GM10248 (cell line): ENCODE measurements around the gene ASB3.

Source experiments
- CTCF ChIA-PET: fragments of 300-600 bp; sonication (Branson Sonifier 250); formaldehyde crosslinking; extraction: SDS; loops from one replicate; lab custom pipeline; 2021; ENCODE audit warnings: antibody characterized with exemption; lab: Yijun Ruan, JAX
- POLR2A ChIA-PET: fragments of 350-650 bp; sonication (Branson Sonifier 250); formaldehyde crosslinking; extraction: SDS; loops from one replicate; lab custom pipeline; 2020; ENCODE audit warnings: antibody characterized with exemption; lab: Yijun Ruan, JAX
- DNase-seq: peaks from one replicate; pipeline ENCODE4 v3.0.0; 2012; ENCODE audit errors: extremely low spot score
- TF ChIP-seq, protein P1 (sequence below): IDR thresholded peaks from 2 replicates; pipeline ENCODE4 v1.5.1; 2012; ENCODE audit warnings: mild to moderate bottlenecking, low read depth; ENCODE audit errors: extremely low read depth, missing control alignments, control extremely low read depth

The ASB3 gene

GRCh38 chr2:53636109-53636508, 150.6 kb downstream of the ASB3 start:
- ChIA-PET POLR2A (no interaction called here), CTCF (no interaction called here)
- DNase-seq: no peak

GRCh38 chr2:53635694-53636093, 151.1 kb downstream of the ASB3 start:
- ChIA-PET CTCF (no interaction called here), POLR2A (no interaction called here)
- TF ChIP-seq, protein P1, sequence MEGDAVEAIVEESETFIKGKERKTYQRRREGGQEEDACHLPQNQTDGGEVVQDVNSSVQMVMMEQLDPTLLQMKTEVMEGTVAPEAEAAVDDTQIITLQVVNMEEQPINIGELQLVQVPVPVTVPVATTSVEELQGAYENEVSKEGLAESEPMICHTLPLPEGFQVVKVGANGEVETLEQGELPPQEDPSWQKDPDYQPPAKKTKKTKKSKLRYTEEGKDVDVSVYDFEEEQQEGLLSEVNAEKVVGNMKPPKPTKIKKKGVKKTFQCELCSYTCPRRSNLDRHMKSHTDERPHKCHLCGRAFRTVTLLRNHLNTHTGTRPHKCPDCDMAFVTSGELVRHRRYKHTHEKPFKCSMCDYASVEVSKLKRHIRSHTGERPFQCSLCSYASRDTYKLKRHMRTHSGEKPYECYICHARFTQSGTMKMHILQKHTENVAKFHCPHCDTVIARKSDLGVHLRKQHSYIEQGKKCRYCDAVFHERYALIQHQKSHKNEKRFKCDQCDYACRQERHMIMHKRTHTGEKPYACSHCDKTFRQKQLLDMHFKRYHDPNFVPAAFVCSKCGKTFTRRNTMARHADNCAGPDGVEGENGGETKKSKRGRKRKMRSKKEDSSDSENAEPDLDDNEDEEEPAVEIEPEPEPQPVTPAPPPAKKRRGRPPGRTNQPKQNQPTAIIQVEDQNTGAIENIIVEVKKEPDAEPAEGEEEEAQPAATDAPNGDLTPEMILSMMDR: no peak
- DNase-seq: no peak

More at GRCh38 chr2:53636109-53636508, 150.6 kb downstream of the ASB3 start:
- TF ChIP-seq, protein P1: no peak

DNA sequence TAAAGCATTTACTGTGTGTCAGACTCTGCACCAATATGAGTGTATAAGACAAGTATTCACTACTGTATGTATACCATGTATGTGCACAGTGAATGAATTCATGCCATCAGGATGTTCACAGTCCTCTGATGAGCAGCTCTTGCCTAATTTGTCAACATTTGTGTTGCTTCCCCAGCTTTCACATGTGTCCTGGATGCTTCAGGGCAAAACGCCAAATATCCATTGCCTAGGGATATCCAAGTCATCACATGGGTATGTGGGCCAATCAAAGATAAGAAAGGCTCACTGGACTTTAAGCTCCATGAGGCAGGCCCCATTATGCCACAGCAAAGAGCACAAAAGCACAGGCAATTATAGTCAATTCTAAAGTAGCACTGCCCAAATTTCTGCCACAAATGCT, 153.3 kb downstream of the ASB3 start:
- TF ChIP-seq, protein P1: no peak
- ChIA-PET POLR2A (no interaction called here), CTCF (no interaction called here)
- DNase-seq: no peak

DNA sequence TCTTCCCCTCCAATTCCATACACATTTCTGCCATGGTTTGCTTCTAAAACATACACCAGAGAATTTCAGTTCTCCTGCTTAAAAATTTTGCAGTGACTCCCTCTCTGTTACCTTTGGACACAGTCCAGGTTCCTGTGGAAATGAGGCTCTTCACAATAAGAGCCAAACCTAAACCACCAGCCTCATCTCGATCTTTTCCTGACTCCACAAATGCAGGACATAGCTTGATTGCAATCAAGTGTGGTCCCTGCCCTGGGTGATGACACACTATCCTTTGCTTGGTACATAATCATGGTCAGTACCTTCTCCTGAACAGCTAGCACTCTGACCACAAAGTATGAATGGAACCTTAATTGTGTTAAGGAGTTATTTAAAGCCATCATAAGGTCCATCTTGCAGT, 154.0 kb downstream of the ASB3 start:
- no peak for DNase-seq
- TF ChIP-seq, protein P1: no peak
- ChIA-PET POLR2A (no interaction called here), CTCF (interaction anchor here (2.1 to 2.3 kb wide), 2 partner anchors 10 kb away, joined by 8 to 9 read pairs; no protein-coding TSS in a partner anchor)

DNA sequence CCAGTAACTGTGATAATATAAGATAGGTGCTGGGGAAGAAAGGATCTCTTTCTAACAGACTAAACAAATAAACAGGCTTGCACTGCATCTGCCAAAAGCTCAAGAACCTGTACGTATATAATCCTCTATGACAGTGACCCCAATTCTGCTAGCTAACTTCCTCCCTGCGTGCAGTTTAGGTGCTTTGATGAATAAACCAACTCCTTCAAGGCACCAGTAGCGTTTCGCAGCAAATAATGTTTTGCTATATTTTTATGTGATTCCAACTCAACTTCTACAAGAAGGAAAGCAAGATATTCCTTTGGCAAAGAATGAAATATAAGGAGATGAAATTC, 154.7 kb downstream of the ASB3 start:
- TF ChIP-seq, protein P1: no peak
- no peak for DNase-seq
- ChIA-PET CTCF (interaction anchor here (0.8 to 2.3 kb wide), 3 partner anchors 9 to 57 kb away, joined by 3 to 9 read pairs (median 8); no protein-coding TSS in a partner anchor), POLR2A (no interaction called here)

DNA sequence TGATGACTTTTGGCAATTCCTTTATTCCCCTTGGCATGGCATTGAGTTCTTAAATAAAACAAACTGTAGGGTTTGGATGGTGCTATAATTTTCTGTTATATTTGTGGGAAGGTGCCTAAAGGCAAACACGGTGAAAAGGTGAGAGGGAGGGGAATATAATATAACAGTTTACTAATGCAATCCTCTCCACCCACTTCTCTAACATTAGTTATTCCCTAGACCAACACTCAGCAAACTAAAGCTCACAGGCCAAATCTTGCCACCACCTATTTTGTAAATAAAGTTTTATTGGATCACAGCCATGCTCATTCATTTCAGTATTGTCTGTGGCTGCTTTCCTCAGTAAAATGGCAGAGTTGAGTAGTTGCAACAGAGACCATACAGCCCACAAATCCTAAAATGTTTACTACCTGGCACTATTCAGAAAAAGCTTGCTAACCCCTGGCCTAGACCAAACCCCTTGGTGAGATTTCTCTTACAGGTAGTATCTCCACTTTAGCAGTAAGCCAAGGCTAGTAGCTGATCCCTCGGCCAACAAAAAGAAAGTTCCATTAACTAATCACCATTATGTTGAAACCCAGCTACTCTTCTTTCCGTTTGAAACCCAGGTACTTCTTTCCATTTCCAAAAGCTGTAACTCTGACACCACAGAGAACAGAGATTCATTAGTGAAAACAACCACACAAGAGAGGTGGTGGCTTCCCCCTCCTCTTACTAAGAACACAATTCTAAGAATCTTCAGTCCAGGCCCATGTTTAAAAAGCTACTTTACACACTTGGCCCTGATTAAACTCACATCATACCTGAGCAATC, 155.2 kb downstream of the ASB3 start:
- TF ChIP-seq, protein P1: no peak
- ChIA-PET POLR2A (no interaction called here), CTCF (interaction anchor here (0.8 to 2.3 kb wide), 3 partner anchors 9 to 58 kb away, joined by 3 to 9 read pairs (median 8); no protein-coding TSS in a partner anchor)
- no peak for DNase-seq
